Lower leg skin (tissue), 4 donors: ENCODE results near the gene IQSEC3. TPM values are rescaled to one million over a fixed set of nuclear protein-coding genes. Genes with fewer than 3 reads are reported as not detected.

Experiments
- DNase-seq, 2 donors: peaks; one replicate each; pipeline ENCODE4 v3.0.0-alpha.2; 2019; ENCODE audit warnings: low spot score in 2 of 2
- H3K4me3 ChIP-seq: fragments of 200-600 bp; sonication (generic); 2 replicates; pipeline ENCODE4 v1.5.1; 2017; ENCODE audit warnings: mild to moderate bottlenecking, low read depth; ENCODE audit not compliant: poor library complexity, severe bottlenecking
- CTCF ChIP-seq, 3 donors: fragments of 450-650 bp; IDR thresholded peaks; one replicate each; pipeline ENCODE4 v1.5.1; 2016; ENCODE audit warnings: antibody characterized with exemption in 3 of 3, mild to moderate bottlenecking in 3 of 3, moderate library complexity in 2 of 3
- POLR2A ChIP-seq, 2 donors: fragments of 450-650 bp; IDR thresholded peaks; one replicate each; pipeline ENCODE4 v1.6.1; 2016 to 2017; ENCODE audit warnings: antibody characterized with exemption in 2 of 2, mild to moderate bottlenecking in 1 of 2, moderate library complexity in 1 of 2
- WGBS, 2 donors: methylation state at CpG; one replicate each; pipeline ENCODE4 v1.1.5; 2018; 5-methylcytosine and 5-hydroxymethylcytosine counted together
- intact Hi-C: fragments of 100-400 bp; cut with DNase I; formaldehyde crosslinking; loops from one replicate; pipeline ENCODE4 v1.15.0; 2023; ENCODE audit warnings: low total_unique reads
- total RNA-seq, 4 donors: library from RNA; depleted of rRNA; stranded (reverse); fragments of >200 nt; gene quantifications; one replicate each; pipeline ENCODE4 v1.1.0, GENCODE V29; 2016

Gene IQSEC3
- total RNA-seq, 4 donors from 2014 or later = 0.04 to 0.10 (median 0.05) TPM; not detected in 1

GRCh38 chr12:89653-90052 lies 23.1 kb downstream of the IQSEC3 start:
- intact Hi-C loops = no loop called here
- TF ChIP-seq CTCF (IDR thresholded peaks at IDR 0.05) (no peak), POLR2A (IDR thresholded peaks at IDR 0.05) (no peak)
- WGBS, 2 donors = 87% methylated on average over 2 of the region's 2 CpGs
- no peak overlapping the region for H3K4me3 ChIP-seq
- DNase-seq = no peak

GRCh38 chr12:91213-91612 lies 24.6 kb downstream of the IQSEC3 start:
- DNase-seq = no peak

GRCh38 chr12:93266-94005 lies 26.9 kb downstream of the IQSEC3 start:
- no peak for DNase-seq
- 52 to 63% methylated on average over 6 of the region's 6 CpGs for WGBS, 2 donors
- intact Hi-C loops = no loop called here
- no peak overlapping the region for H3K4me3 ChIP-seq
- TF ChIP-seq POLR2A (IDR thresholded peaks at IDR 0.05) (no peak), CTCF (IDR thresholded peaks at IDR 0.05) (no peak)

More at GRCh38 chr12:91213-91612, 24.6 kb downstream of the IQSEC3 start:
- intact Hi-C loops = no loop called here
- H3K4me3 ChIP-seq = no peak overlapping the region
- TF ChIP-seq CTCF (IDR thresholded peaks at IDR 0.05) = no peak
- TF ChIP-seq POLR2A (IDR thresholded peaks at IDR 0.05) = no peak
- WGBS, 2 donors = 77 to 93% methylated on average over 7 of the region's 7 CpGs

- no peak for TF ChIP-seq CTCF (IDR thresholded peaks at IDR 0.05)
- TF ChIP-seq POLR2A (IDR thresholded peaks at IDR 0.05) = no peak
- no peak for DNase-seq
- intact Hi-C loops = no loop called here
- H3K4me3 ChIP-seq = no peak overlapping the region
- WGBS, 2 donors = 89 to 100% methylated on average over 1 of the region's 1 CpG
Measured at GRCh38 chr12:96543-96942, 30.0 kb downstream of the IQSEC3 start.

- no peak for DNase-seq
- no peak overlapping the region for H3K4me3 ChIP-seq
- intact Hi-C loops = no loop called here
- TF ChIP-seq POLR2A (IDR thresholded peaks at IDR 0.05) = no peak
- TF ChIP-seq CTCF (IDR thresholded peaks at IDR 0.05) = no peak
- 21 to 26% methylated on average over 12 of the region's 12 CpGs for WGBS, 2 donors
Measured at GRCh38 chr12:98924-99352, 32.4 kb downstream of the IQSEC3 start.

- WGBS, 2 donors = 24 to 35% methylated on average over 13 of the region's 13 CpGs
- TF ChIP-seq CTCF (IDR thresholded peaks at IDR 0.05) = no peak
- no peak for TF ChIP-seq POLR2A (IDR thresholded peaks at IDR 0.05)
- H3K4me3 ChIP-seq = no peak overlapping the region
- no peak for DNase-seq
- intact Hi-C loops = loop anchor here (5.0 kb wide), 1 partner anchor 928 kb away; no protein-coding TSS in a partner anchor
Measured at GRCh38 chr12:99605-100004, 33.0 kb downstream of the IQSEC3 start.
